Cardiac fibroblast (primary cell): Measurements from ENCODE around the gene SYCP2.

Experiments
- DNase-seq, 2 donors: peaks; one replicate each; pipeline versions ENCODE4 v3.0.0 to v3.0.0-alpha.2; 2010; ENCODE audit warnings: low read depth in 2 of 2
- H3K4me3 ChIP-seq, 2 donors: replicated peaks in 1 of 2; 1 replicate in 1 of 2; 2 replicates in 1 of 2; pipeline ENCODE4 v1.5.1; 2011; ENCODE audit warnings: low read depth in 2 of 2, low read length in 2 of 2, mild to moderate bottlenecking in 2 of 2, moderate library complexity in 1 of 2
- CTCF ChIP-seq: IDR thresholded peaks from one replicate; pipeline ENCODE4 v1.5.1; 2011; ENCODE audit warnings: low read depth, mild to moderate bottlenecking, low read length, inconsistent platforms

SYCP2 gene

GRCh38 chr20:59829786-59830664, 103.4 kb downstream of the SYCP2 start:
- H3K4me3 ChIP-seq: no peak overlapping the region
- DNase-seq: no peak
- TF ChIP-seq CTCF: no peak

GRCh38 chr20:59829054-59829785, 104.2 kb downstream of the SYCP2 start:
- DNase-seq: no peak
- no peak for TF ChIP-seq CTCF

GRCh38 chr20:59828125-59829053, 105.0 kb downstream of the SYCP2 start:
- no peak for DNase-seq
- no peak for TF ChIP-seq CTCF
- no peak overlapping the region for H3K4me3 ChIP-seq

More at GRCh38 chr20:59829054-59829785, 104.2 kb downstream of the SYCP2 start:
- H3K4me3 ChIP-seq: no peak overlapping the region

GRCh38 chr20:59827138-59828056, 106.0 kb downstream of the SYCP2 start:
- no peak overlapping the region for H3K4me3 ChIP-seq
- TF ChIP-seq CTCF: no peak
- DNase-seq: no peak

GRCh38 chr20:59825944-59826759, 107.3 kb downstream of the SYCP2 start:
- TF ChIP-seq CTCF: no peak
- DNase-seq: no peak

More at GRCh38 chr20:59825944-59826759, 107.3 kb downstream of the SYCP2 start:
- H3K4me3 ChIP-seq: no peak overlapping the region
